ENCODE results near the gene LARP4B.

Gene LARP4B

GRCh38 chr10:805620-806305 is 125.7 kb downstream of the LARP4B start:
- no peak for DNase-seq

GRCh38 chr10:804787-805619 is 126.5 kb downstream of the LARP4B start:
- no peak for DNase-seq

GRCh38 chr10:804191-804781 is 127.2 kb downstream of the LARP4B start:
- no peak for DNase-seq

- DNase-seq: no peak
These were observed 128.3 kb downstream of the LARP4B start for GRCh38 chr10:803041-803741.

GRCh38 chr10:802506-802905 is 129.0 kb downstream of the LARP4B start:
- DNase-seq: no peak

GRCh38 chr10:797179-797578 is 134.3 kb downstream of the LARP4B start:
- DNase-seq: no peak

- DNase-seq: no peak
These were observed 135.3 kb downstream of the LARP4B start for GRCh38 chr10:796233-796632.

- peak; percentile 18 for DNase-seq
These were observed 137.0 kb downstream of the LARP4B start for GRCh38 chr10:794382-794956.

GRCh38 chr10:792792-793100 is 138.8 kb downstream of the LARP4B start:
- peak; percentile 44 for DNase-seq

GRCh38 chr10:792083-792791 is 139.3 kb downstream of the LARP4B start:
- DNase-seq: no peak

GRCh38 chr10:791639-792038 is 139.9 kb downstream of the LARP4B start:
- no peak for DNase-seq

- DNase-seq: no peak
These were observed 140.5 kb downstream of the LARP4B start for GRCh38 chr10:790821-791551.

- no peak for DNase-seq
These were observed 141.4 kb downstream of the LARP4B start for GRCh38 chr10:789831-790701.

GRCh38 chr10:788796-789748 is 142.4 kb downstream of the LARP4B start:
- peak; percentile 65 for DNase-seq

- peak; percentile 82 for DNase-seq
These were observed 143.4 kb downstream of the LARP4B start for GRCh38 chr10:787933-788651.

- DNase-seq: no peak
These were observed 144.7 kb downstream of the LARP4B start for GRCh38 chr10:786633-787474.

- no peak for DNase-seq
These were observed 145.7 kb downstream of the LARP4B start for GRCh38 chr10:785861-786214.
